Vagina (tissue), 2 donors: Measurements from ENCODE around the gene CHRM1. TPM values are rescaled to one million over a fixed set of nuclear protein-coding genes. Genes with fewer than 3 reads are reported as not detected.

Experiments used
- DNase-seq, 2 donors: peaks; one replicate each; pipeline ENCODE4 v3.0.0-alpha.2; 2017; ENCODE audit errors: extremely low spot score in 2 of 2
- H3K27ac ChIP-seq: fragments of 200-600 bp; sonication (generic); one replicate; pipeline ENCODE4 v1.5.1; 2019
- H3K27me3 ChIP-seq: fragments of 200-600 bp; sonication (generic); one replicate; pipeline ENCODE4 v1.5.1; 2019
- H3K36me3 ChIP-seq, 2 donors: fragments of 200-600 bp; sonication (generic); one replicate each; pipeline ENCODE4 v1.5.1; 2017 to 2019
- H3K4me1 ChIP-seq: fragments of 200-600 bp; sonication (generic); one replicate; pipeline ENCODE4 v1.5.1; 2019
- H3K4me3 ChIP-seq, 2 donors: fragments of 200-600 bp; sonication (generic); 1 replicate in 1 of 2; 2 replicates in 1 of 2; pipeline ENCODE4 v1.5.1; 2016 to 2019
- H3K9me3 ChIP-seq: fragments of 200-600 bp; sonication (generic); one replicate; pipeline ENCODE4 v1.5.1; 2019
- CTCF ChIP-seq, 3 experiments: fragments of 450-650 bp in 2 of 3; fragments of 200-600 bp in 1 of 3; sonication (generic) in 1 of 3; IDR thresholded peaks; one replicate each; pipeline ENCODE4 v1.5.1; 2017 to 2019; ENCODE audit warnings: antibody characterized with exemption in 3 of 3, mild to moderate bottlenecking in 2 of 3, moderate library complexity in 2 of 3
- POLR2A ChIP-seq, 2 donors: fragments of 450-650 bp; IDR thresholded peaks; one replicate each; pipeline ENCODE4 v1.6.1; 2017; ENCODE audit warnings: antibody characterized with exemption in 2 of 2, mild to moderate bottlenecking in 2 of 2, moderate library complexity in 2 of 2
- POLR2AphosphoS5 ChIP-seq, 2 donors: sonication (generic); formaldehyde crosslinking; IDR thresholded peaks; one replicate each; pipeline ENCODE4 v1.9.0; 2017; ENCODE audit warnings: antibody characterized with exemption in 2 of 2, mild to moderate bottlenecking in 2 of 2, low read depth in 1 of 2; ENCODE audit not compliant: insufficient read depth in 1 of 2
- intact Hi-C: fragments of 100-400 bp; cut with DNase I; formaldehyde crosslinking; loops from one replicate; pipeline ENCODE4 v1.15.1; 2023
- total RNA-seq: library from RNA; depleted of rRNA; stranded (reverse); fragments of >200 nt; gene quantifications from one replicate; pipeline ENCODE4 v1.2.3, GENCODE V29; 2016

The CHRM1 gene
- total RNA-seq, 1 donor from 2014 or later: not detected

DNA sequence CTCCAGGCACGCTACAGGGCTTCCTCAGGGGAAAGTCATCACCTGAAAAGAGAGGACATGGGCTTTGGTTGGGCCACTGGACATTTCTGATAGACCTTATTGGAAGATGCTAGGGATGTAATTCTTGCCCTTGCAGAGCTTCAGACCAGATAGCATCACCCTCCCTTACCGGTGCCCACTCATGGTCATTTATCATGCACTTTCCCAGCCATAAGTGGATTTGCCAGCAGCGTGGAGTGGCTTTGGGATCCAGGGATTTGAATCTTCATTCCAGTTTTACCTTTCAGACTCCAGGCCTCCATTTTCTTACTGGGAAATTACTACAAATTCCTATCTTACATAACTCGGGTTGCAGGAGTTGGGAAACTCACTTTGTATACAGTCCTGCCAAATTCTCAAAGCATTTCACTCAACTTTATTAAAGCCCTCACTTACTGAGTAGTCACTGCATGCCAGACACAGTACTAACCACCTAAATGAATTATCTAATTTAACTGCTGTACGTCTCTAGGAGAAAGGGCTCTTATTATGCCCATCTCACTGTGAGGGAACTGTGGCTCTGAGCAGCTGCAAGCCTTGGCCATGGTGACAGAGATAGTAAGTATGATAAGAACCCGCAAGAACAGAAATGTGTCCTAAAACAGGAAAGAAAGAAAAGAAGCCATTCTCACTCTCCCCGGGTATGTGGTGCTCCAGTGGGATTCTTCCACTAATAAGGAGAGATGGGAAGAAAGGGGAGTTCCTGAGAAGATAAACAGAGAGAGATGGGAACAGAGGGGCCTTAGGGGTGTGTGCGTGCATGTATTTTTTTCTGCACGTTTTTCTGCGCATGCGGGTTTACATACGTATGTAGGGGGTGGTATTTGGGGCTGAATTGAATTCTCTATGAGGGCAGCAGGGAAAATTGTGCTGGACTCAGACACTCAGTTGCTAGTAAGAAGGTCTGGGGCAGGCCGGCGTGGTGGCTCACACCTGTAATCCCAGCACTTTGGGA, 9.7 kb downstream of the CHRM1 start:
- TF ChIP-seq POLR2A (IDR thresholded peaks at IDR 0.05): no peak
- TF ChIP-seq CTCF (IDR thresholded peaks at IDR 0.05): no peak
- no peak for TF ChIP-seq POLR2AphosphoS5 (IDR thresholded peaks at IDR 0.05; ENCODE audit: insufficient read depth in 1 of 2, low read depth in 1 of 2)
- intact Hi-C loops: no loop called here
- H3K36me3 ChIP-seq: no peaks in the 10 kb centered on the region
- peaks cover 18% of the 10 kb centered on the region for H3K4me1 ChIP-seq
- no peaks in the 10 kb centered on the region for H3K27me3 ChIP-seq
- no peaks in the 10 kb centered on the region for H3K9me3 ChIP-seq
- H3K27ac ChIP-seq: no peak overlapping the region
- no peak for DNase-seq
- H3K4me3 ChIP-seq: no peak overlapping the region

DNA sequence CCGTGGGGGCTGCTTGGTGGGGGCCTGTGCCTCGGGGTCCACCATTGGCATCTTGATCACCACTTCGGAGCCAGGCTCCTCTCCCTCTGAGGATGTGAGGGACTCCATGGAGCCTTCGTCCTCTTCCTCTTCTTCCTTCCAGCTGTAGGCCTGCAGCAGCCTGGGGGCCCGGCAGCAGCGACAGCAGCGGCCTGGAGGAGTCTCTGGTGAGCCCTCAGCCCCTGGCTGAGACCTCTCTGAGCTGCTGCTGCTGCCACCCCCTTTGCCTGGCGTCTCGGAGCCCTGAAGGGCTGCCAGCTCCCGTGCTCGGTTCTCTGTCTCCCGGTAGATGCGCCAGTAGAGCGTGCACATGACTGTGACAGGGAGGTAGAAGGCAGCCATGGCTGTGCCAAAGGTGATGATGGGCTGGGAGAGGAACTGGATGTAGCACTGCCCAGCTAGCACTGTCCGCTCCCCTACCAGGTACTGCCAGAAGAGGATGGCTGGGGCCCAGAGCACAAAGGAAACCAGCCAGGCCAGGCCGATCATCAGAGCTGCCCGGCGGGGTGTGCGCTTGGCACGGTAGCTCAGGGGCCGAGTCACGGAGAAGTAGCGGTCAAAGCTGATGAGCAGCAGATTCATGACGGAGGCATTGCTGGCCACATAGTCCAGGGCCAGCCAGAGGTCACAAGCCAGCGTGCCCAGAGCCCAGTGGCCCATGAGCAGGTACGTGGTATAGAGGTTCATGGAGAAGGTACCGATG, 10.9 kb downstream of the CHRM1 start:
- no peaks in the 10 kb centered on the region for H3K9me3 ChIP-seq
- TF ChIP-seq POLR2AphosphoS5 (IDR thresholded peaks at IDR 0.05; ENCODE audit: insufficient read depth in 1 of 2, low read depth in 1 of 2): no peak
- TF ChIP-seq CTCF (IDR thresholded peaks at IDR 0.05): no peak
- TF ChIP-seq POLR2A (IDR thresholded peaks at IDR 0.05): no peak
- no peak for DNase-seq
- intact Hi-C loops: no loop called here
- H3K36me3 ChIP-seq: no peaks in the 10 kb centered on the region
- H3K4me3 ChIP-seq: no peak overlapping the region
- H3K4me1 ChIP-seq: peaks cover 18% of the 10 kb centered on the region
- H3K27ac ChIP-seq: no peak overlapping the region
- H3K27me3 ChIP-seq: no peaks in the 10 kb centered on the region

DNA sequence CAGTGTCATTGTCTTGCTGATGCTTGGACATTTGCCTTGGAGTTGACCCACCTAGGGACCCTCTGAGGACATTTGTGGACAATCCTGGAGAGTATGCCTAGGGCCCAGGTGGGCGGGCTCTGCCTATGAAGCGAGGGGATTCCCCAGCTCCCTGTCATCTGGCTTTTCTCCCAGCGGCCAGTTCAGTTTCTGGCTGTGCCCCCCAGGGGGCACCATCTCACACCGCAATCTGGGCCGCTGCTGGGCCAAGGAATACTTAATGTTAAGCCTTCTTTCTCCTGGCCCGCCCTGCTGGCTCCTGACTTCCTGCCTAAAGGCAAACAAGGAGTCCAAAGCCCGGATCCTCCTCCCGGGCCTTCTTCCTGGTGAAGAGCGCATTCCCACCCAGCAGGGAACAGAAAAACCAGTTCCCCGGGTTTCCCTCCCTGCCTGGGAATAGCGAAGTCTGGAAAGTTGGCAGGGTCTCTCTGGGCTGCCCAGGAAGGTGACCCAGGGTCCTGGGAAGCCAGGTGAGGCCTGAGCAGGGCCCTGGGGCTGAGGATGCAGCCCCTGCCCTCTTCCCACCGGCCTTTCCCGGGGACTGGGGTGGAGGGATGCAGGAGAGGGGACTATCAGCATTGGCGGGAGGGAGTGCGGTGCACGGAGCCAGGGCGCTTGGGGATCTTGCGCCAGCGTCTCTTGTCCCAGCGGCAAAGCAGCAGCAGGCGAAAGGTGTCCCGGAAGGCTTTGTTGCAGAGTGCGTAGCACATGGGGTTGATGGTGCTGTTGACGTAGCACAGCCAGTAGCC, 11.9 kb downstream of the CHRM1 start:
- no peak for DNase-seq
- no peaks in the 10 kb centered on the region for H3K9me3 ChIP-seq
- no peak overlapping the region for H3K4me3 ChIP-seq
- TF ChIP-seq POLR2AphosphoS5 (IDR thresholded peaks at IDR 0.05; ENCODE audit: insufficient read depth in 1 of 2, low read depth in 1 of 2): peak; percentile 28 to 30
- TF ChIP-seq CTCF (IDR thresholded peaks at IDR 0.05): peak in 1 of 3 experiments; percentile 31
- TF ChIP-seq POLR2A (IDR thresholded peaks at IDR 0.05): no peak
- intact Hi-C loops: no loop called here
- no peaks in the 10 kb centered on the region for H3K27me3 ChIP-seq
- H3K27ac ChIP-seq: no peak overlapping the region
- peaks cover 18% of the 10 kb centered on the region for H3K4me1 ChIP-seq
- no peaks in the 10 kb centered on the region for H3K36me3 ChIP-seq

DNA sequence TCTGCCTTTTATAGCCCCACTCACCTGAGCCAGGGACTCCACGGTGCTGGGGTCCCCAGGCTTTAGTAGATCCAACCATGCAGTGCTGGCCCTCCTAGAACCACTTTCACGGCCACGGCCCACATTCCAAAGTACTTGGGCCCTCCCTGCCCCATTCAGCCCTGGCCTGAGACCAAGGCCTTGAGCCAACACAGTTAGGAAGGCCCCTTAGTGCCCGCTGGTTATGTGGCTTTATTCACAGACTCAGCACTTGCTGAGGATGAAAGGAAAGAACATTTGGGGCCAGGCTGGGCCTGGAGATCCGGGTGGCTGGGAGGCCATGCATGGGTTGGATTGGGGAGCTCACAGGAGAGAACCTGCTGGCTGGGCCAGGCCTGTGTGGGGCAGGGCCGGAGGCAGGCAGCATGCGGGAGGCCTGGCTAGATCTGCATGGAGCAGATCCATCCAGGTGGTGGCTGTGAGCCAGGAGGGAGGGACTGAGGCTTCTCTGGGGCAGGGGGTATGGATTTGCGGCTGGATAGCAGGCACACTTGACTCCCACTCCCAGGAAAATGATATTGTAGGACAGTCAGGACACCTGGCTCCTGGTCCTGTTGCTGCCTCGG, 12.6 kb downstream of the CHRM1 start:
- intact Hi-C loops: no loop called here
- TF ChIP-seq POLR2A (IDR thresholded peaks at IDR 0.05): no peak
- Histone ChIP-seq H3K27me3 (no peaks in the 10 kb centered on the region), H3K9me3 (no peaks in the 10 kb centered on the region), H3K4me3 (no peak overlapping the region), H3K4me1 (peaks cover 18% of the 10 kb centered on the region), H3K36me3 (no peaks in the 10 kb centered on the region), H3K27ac (no peak overlapping the region)
- no peak for DNase-seq
